Endothelial cell of umbilical vein (primary cell): ENCODE measurements around the gene COL9A3. TPM values are rescaled to one million over a fixed set of nuclear protein-coding genes. Genes with fewer than 3 reads are reported as not detected.

Experiments used
- BruUV-seq: library from RNA; stranded (reverse); fragments of 400-500 nt; replicated peaks from 2 replicates; lab custom pipeline; 2021; lab: Mats Ljungman, UMichigan
- CTCF ChIA-PET: fragments of 300-600, 350-600 bp; sonication (Branson Sonifier 250); formaldehyde crosslinking; loops from one replicate; lab custom pipeline; 2021; ENCODE audit warnings: antibody characterized with exemption, inconsistent platforms; lab: Charles Lee
- POLR2A ChIA-PET: fragments of 300-600, 350-600 bp; sonication (Branson Sonifier 250); formaldehyde crosslinking; loops from one replicate; lab custom pipeline; 2021; ENCODE audit warnings: antibody characterized with exemption, inconsistent platforms; lab: Charles Lee
- DNase-seq: peaks from one replicate; pipeline ENCODE4 v3.0.0-alpha.2; 2011; ENCODE audit warnings: low read depth, low spot score
- FAIRE-seq: peaks from 2 replicates; lab custom pipeline; 2011; peaks lifted over from hg19 to GRCh38; lab: Jason Lieb, UNC
- H2AFZ ChIP-seq: 2 replicates; pipeline ENCODE4 v1.6.0; 2012; ENCODE audit warnings: low read depth, low read length, control low read depth, inconsistent platforms
- H3K27ac ChIP-seq: 2 replicates; pipeline ENCODE4 v1.5.1; 2011; ENCODE audit warnings: low read depth, mild to moderate bottlenecking, control low read depth, low read length, moderate library complexity; ENCODE audit not compliant: insufficient read depth
- H3K27me3 ChIP-seq, 2 experiments: 2 replicates each; pipeline versions ENCODE4 v1.6.0 to v1.6.1; 2011; ENCODE audit warnings: low read length in 2 of 2, mixed read lengths in 1 of 2; ENCODE audit not compliant: control insufficient read depth in 2 of 2, insufficient read depth in 2 of 2
- H3K36me3 ChIP-seq, 2 experiments: 2 replicates in 1 of 2; 3 replicates in 1 of 2; pipeline ENCODE4 v1.5.1; 2011; ENCODE audit warnings: low read length in 2 of 2, mild to moderate bottlenecking in 1 of 2, moderate library complexity in 1 of 2; ENCODE audit not compliant: control insufficient read depth in 2 of 2, insufficient read depth in 2 of 2; ENCODE audit errors: extremely low read depth in 1 of 2
- H3K4me1 ChIP-seq: 3 replicates; pipeline ENCODE4 v1.5.1; 2011; ENCODE audit warnings: mild to moderate bottlenecking, low read length; ENCODE audit not compliant: control insufficient read depth, insufficient read depth; ENCODE audit errors: extremely low read depth
- H3K4me2 ChIP-seq: 2 replicates; pipeline ENCODE4 v1.6.1; 2011; ENCODE audit warnings: low read length, control low read depth, mixed read lengths; ENCODE audit not compliant: insufficient read depth
- H3K4me3 ChIP-seq, 3 experiments: fragments of 200-600 bp in 1 of 3; sonication (generic), shearing (Covaris generic) in 1 of 3; replicated peaks in 1 of 3; 2 replicates each; pipeline ENCODE4 v1.5.1; 2011 to 2016; ENCODE audit warnings: control low read depth in 3 of 3, low read length in 3 of 3, mild to moderate bottlenecking in 2 of 3, inconsistent platforms in 1 of 3, low read depth in 1 of 3, moderate library complexity in 1 of 3; ENCODE audit not compliant: insufficient read depth in 1 of 3
- H3K79me2 ChIP-seq: 2 replicates; pipeline ENCODE4 v1.6.0; 2012; ENCODE audit warnings: low read length, inconsistent platforms; ENCODE audit not compliant: control insufficient read depth, insufficient read depth
- H3K9ac ChIP-seq: replicated peaks from 2 replicates; pipeline ENCODE3; 2011; ENCODE audit warnings: low read length, control low read depth; ENCODE audit not compliant: insufficient read depth; ENCODE audit errors: extremely low read depth
- H3K9me1 ChIP-seq: replicated peaks from 3 replicates; pipeline ENCODE4 v1.6.0; 2011; ENCODE audit warnings: mild to moderate bottlenecking, low read length; ENCODE audit not compliant: control insufficient read depth, insufficient read depth; ENCODE audit errors: extremely low read depth
- H3K9me3 ChIP-seq: replicated peaks from 2 replicates; pipeline ENCODE4 v1.5.1; 2012; ENCODE audit warnings: low read length, inconsistent platforms; ENCODE audit not compliant: control insufficient read depth, insufficient read depth
- H4K20me1 ChIP-seq: replicated peaks from 2 replicates; pipeline ENCODE3; 2011; ENCODE audit warnings: mild to moderate bottlenecking, low read length; ENCODE audit not compliant: control insufficient read depth, insufficient read depth; ENCODE audit errors: extremely low read depth
- EZH2 ChIP-seq: IDR thresholded peaks from 2 replicates; pipeline ENCODE4 v1.6.1; 2012; ENCODE audit warnings: borderline replicate concordance, low read depth, mild to moderate bottlenecking, moderate library complexity, low read length, inconsistent platforms; ENCODE audit not compliant: severe bottlenecking
- FOS ChIP-seq: IDR thresholded peaks from 2 replicates; pipeline ENCODE4 v1.6.1; 2011; ENCODE audit warnings: mild to moderate bottlenecking, low read length, moderate library complexity, borderline replicate concordance; ENCODE audit not compliant: insufficient read depth
- GATA2 ChIP-seq: IDR thresholded peaks from 2 replicates; pipeline ENCODE4 v1.7.0; 2011; ENCODE audit warnings: low read depth, mild to moderate bottlenecking, moderate library complexity, mixed read lengths, low read length; ENCODE audit not compliant: insufficient read length, insufficient read depth
- JUN ChIP-seq: IDR thresholded peaks from 2 replicates; pipeline ENCODE4 v1.6.1; 2011; ENCODE audit warnings: borderline replicate concordance, low read depth; ENCODE audit not compliant: insufficient read length, insufficient read depth
- MYC ChIP-seq: IDR thresholded peaks from one replicate; pipeline ENCODE4 v1.6.1; 2011; ENCODE audit warnings: mild to moderate bottlenecking, low read depth, low read length
- POLR2A ChIP-seq: IDR thresholded peaks from 2 replicates; pipeline ENCODE4 v1.6.1; 2012; ENCODE audit warnings: low read depth, mild to moderate bottlenecking, control low read depth, low read length
- POLR2AphosphoS5 ChIP-seq: IDR thresholded peaks from 2 replicates; pipeline ENCODE4 v1.6.1; 2012; ENCODE audit warnings: low read depth, mild to moderate bottlenecking, control low read depth, low read length, moderate library complexity; ENCODE audit not compliant: insufficient read depth
- dilution Hi-C: fragments of 300-500 bp; cut with MboI; formaldehyde crosslinking; loops from one replicate; pipeline ENCODE4 v1.15.0; 2019; ENCODE audit warnings: low sequenced_read_pairs; ENCODE audit not compliant: extremely low pct_ligation_motif_present
- intact Hi-C: fragments of 100-400 bp; cut with micrococcal nuclease; formaldehyde crosslinking; loops from one replicate; pipeline ENCODE4 v1.10.0; 2022
- polyA plus RNA-seq, 4 experiments: library from polyadenylated mRNA; depleted of rRNA in 3 of 4; stranded (reverse) in 3 of 4; unstranded in 1 of 4; fragments of >200 nt; gene quantifications; 2 replicates each; pipeline versions ENCODE4 v1.2.1 to v1.2.3, GENCODE V29; 2011 to 2012; ENCODE audit warnings: missing spikeins in 1 of 4
- total RNA-seq: library from RNA; stranded (reverse); gene quantifications from 2 replicates; pipeline ENCODE4 v1.2.3, GENCODE V29; 2021

COL9A3 gene
- total and polyA plus RNA-seq, 2 donors (not counting 3 experiments of a cell fraction or from before 2014, with no cell fraction given) = 0.46 to 0.60 TPM

- H3K27me3 ChIP-seq = no peaks in the 10 kb centered on the region
- H3K36me3 ChIP-seq = no peaks in the 10 kb centered on the region
- H3K4me3 ChIP-seq = no peak overlapping the region
- no peaks in the 10 kb centered on the region for H3K9me3 ChIP-seq
- CTCF ChIA-PET = interaction anchor here (1.3 to 1.4 kb wide), 2 partner anchors 63 to 93 kb away, joined by 3 read pairs; partner anchors contain the start of gene NTSR1
- no peaks in the 10 kb centered on the region for H3K9me1 ChIP-seq
- no TSS peak for BruUV-seq
- no peak overlapping the region for H3K27ac ChIP-seq
- H3K79me2 ChIP-seq = no peaks in the 10 kb centered on the region
- intact Hi-C loops = no loop called here
- H4K20me1 ChIP-seq = no peaks in the 10 kb centered on the region
- peaks cover 11% of the 10 kb centered on the region for H3K4me1 ChIP-seq
- H3K9ac ChIP-seq = no peak overlapping the region
- no peak for DNase-seq
- FAIRE-seq = no peak
- no peak overlapping the region for H2AFZ ChIP-seq
- POLR2A ChIA-PET = no interaction called here
- TF ChIP-seq MYC = no peak
- TF ChIP-seq POLR2A = no peak
- no peak for TF ChIP-seq FOS
- TF ChIP-seq EZH2 = no peak
- no peak for TF ChIP-seq JUN
- no peak for TF ChIP-seq POLR2AphosphoS5
- no peak for TF ChIP-seq GATA2
- H3K4me2 ChIP-seq = no peak overlapping the region
- dilution Hi-C loops = no loop called here
These were observed 45.3 kb upstream of the COL9A3 start for GRCh38 chr20:62771396-62772102.
